HG02870 (cell line): ENCODE results near the gene MRPL36.
"Not testable (repeated sequence)": the region's sequence is repeated elsewhere in the genome, so short reads cannot be mapped to it uniquely, and the experiment has no call there.

Experiments used
- ATAC-seq: cut with Tn5 transposase; IDR thresholded peaks from one replicate; pipeline ENCODE4 v1.9.1; 2021; ENCODE audit warnings: mild to moderate bottlenecking, moderate library complexity; ENCODE audit not compliant: unreplicated experiment

MRPL36 gene

GRCh38 chr5:1797103-1797800 lies 2.4 kb downstream of the MRPL36 start:
- ATAC-seq, result no peak

GRCh38 chr5:1796371-1797102 lies 3.1 kb downstream of the MRPL36 start:
- no peak for ATAC-seq

DNA sequence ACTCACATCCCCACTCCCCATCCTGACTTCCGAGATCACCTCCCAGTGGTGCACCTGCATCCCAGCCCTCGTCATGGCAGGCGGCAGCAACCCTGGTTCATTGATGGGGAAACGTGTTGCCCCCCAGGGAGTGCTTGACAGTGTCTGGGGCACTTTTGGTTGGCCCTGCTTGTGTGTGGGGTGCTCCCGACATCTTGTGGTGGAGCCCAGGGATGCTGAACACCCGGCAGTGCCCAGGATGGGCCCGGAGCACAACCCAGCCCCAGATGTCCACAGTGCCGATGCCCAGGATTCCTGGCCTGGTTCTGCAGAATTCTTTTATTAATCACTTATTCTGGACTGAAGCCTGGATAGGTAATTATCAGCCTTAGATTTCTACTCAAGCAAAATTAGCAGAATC lies 3.7 kb downstream of the MRPL36 start:
- no peak for ATAC-seq

- ATAC-seq, result no peak
These were observed 4.1 kb downstream of the MRPL36 start for GRCh38 chr5:1795506-1795905.

DNA sequence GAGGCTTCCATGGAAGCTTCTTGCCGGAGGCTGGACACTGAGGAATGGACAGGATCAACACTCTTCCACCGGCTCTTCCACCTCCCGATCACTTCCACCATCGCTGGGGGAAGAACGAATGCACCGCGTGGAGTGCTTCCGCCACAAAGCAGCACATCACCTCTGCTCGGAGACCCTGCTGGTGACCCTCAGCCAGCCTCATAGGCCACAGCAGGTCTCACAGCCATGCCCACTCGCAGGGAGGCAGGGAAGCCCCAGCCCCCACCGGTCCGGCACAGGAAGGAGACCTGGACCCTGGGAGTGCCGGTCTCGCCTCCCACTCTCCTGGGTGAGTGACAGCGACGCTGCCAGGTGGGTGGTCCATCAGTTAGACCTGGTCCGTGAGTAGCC lies 4.7 kb downstream of the MRPL36 start:
- ATAC-seq, result no peak

DNA sequence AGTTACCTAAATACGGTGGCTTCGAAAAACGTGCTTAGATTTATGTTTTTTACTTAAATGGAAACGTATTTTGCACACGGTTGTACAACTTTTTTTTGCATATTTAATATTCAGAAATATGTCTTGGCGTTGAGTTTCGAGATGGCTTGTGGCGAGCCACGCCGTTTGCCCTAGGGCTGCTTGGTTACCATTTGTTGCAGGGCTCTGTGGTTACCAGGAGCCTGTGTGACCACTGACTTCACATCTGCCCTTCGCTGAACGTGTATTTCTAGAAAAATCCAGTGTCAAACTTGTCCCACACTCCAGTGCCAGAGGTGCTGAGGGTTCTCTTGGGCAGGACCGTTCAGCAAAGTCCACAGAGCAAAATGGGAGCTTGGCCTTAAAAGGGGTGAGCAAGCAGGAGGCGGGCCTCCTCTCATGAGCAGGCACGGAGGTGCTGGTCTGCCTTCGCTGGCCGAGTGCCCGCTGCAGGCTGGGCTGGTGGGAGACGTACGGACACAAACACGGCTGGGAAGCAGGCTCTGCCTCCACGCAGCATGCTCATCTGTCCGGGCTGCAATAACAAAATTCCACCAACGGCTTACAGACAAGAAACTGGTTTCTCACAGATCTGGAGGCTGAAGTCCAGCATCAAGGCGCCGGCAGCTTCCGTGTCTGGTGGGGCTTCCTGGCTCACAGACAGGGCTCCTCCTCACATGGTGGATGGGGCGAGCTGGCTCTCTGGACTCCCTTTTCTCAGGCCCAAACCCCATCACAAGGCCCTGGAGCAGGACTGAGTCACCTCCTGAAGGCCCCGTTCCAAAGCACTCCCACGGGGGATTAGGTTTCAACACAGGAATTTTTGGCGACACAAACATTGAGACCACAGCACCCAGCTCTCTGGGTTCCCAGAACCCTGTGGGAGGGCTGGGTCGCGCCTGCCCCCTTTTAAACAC lies 5.4 kb downstream of the MRPL36 start:
- peak; percentile 30 for ATAC-seq

- no peak for ATAC-seq
These were observed 6.3 kb downstream of the MRPL36 start for GRCh38 chr5:1793301-1793740.

GRCh38 chr5:1792842-1793266 lies 6.8 kb downstream of the MRPL36 start:
- peak; percentile 90 for ATAC-seq

DNA sequence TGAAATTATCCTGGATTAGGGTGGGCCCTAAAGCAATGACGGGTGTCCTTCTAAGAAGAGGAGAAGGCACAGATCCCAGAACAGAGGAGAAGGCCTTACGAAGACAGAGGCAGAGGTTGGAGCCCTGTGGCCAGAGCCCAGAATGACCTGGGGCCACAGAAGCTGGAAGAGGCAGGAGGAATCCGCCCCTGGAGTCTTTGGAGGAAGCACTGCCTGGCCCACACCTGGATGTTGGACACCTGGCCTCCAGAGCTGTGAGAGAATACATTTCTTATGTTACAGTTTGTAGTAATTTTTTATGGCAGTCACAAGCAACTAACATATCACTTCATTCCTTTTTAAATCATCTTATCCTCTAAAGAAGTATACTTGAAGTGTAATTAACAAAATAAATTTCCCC lies 8.5 kb downstream of the MRPL36 start:
- no peak for ATAC-seq

- no peak for ATAC-seq
These were observed 9.7 kb downstream of the MRPL36 start for GRCh38 chr5:1789834-1790471.

DNA sequence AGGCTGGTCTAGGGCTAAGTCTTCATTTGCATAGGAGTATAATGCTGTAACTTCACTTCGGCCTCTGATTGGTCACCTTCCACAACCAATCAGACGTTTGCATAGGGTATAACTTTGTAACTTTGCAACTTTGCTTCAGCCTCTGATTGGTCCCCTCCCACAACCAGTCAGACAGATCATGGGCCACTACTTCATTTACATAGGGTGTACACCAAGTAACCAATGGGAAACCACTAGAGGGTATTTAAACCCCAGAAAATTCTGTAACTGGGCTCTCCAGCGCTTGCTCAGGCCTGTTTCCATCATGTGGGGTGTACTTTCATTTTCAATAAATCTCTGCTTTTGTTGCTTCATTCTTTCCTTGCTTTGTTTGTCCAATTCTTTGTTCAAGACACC lies 10.2 kb downstream of the MRPL36 start:
- not testable (repeated sequence) for ATAC-seq

GRCh38 chr5:1788828-1789227 lies 10.8 kb downstream of the MRPL36 start:
- no peak for ATAC-seq

- ATAC-seq, result no peak
These were observed 11.4 kb downstream of the MRPL36 start for GRCh38 chr5:1788200-1788599.

DNA sequence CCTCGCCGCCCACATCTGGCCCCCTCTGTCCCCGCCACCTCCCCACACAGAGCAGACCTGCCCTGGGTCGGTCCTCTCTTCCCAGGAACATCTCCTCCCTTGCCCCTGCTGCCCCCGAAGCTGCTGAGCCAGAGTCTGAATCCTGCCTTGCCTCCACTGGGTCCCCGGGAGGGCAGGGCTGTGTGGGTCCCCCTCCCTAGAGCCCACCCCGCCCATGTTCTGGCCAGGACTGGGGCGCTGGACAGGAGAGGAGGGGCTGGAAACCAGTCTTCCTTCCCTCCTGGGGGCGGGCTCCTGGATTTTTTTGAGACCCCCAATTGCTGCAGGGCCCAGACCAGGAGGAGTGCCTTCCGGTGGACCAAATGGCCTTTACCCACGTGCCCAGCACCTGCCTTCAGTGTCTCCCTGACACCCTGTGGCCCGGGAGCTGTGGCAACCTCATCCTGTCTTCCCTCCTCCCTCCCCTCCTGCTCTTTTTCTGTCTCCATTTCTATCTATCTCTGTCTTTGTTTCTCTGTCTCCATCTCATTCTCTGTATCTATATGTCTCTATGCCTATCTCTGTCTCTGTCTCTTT lies 12.1 kb downstream of the MRPL36 start:
- no peak for ATAC-seq

DNA sequence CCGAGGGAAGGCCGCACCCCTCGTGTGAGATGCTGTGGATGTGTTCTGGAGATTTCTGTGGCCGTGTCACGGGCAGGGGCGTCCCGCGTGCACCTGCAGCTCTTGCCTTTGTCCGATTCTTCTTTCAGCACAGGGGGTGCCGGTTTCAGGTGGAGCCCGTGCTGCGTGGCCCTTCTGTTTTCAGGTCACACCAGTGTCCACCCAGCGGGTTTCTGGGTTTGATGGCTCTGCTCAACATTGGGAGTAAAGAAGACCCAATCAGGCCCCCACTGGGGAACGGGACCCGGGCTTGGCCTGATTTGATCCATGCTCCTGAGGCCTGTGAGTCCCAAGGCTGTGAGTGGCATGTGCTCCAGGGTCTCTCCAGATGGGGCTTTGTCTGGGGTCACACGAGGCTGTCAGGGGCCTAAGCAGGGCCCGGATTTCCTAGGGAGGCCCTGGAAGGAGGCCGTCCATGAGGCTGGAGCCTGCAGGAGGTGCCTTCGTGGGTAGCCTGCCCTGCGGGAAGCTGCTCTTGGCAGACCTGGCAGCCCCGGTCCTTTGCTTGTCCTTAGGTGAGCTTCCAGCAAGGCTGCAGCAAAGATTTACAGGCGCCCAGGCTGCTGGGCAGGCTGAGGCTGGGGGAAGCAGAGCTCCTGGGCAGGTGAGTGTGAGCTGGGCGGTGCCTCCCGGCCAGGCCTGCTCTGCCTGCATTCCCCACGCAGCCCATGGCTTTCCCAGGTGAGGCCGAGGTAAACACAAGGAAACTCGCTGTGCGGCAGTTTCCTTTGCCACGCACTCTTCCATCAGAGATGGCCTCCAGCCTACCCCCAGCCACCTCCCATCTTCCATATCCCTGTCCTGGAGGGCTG lies 12.8 kb downstream of the MRPL36 start:
- no peak for ATAC-seq

GRCh38 chr5:1785984-1786383 lies 13.7 kb downstream of the MRPL36 start:
- ATAC-seq, result no peak

GRCh38 chr5:1785062-1785461 lies 14.6 kb downstream of the MRPL36 start:
- no peak for ATAC-seq

- ATAC-seq, result no peak
These were observed 15.2 kb downstream of the MRPL36 start for GRCh38 chr5:1784197-1785050.

DNA sequence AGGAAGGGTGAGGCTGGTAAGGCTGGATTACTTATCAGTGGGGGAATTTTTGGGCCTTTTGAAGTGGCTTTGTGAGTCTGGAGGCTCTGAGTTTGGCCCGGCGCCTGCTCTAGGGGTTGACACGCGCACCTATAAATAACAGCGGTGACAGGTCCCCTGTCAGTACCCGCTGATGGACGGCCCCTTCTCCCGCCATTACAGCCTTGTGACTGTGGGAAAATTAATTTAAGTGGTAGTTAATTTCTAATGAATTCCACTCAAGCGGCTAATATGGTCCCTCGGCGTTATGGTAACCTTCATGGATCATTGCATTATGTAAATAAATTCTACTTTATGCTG lies 16.5 kb downstream of the MRPL36 start:
- peak; percentile 71 for ATAC-seq
